ENCODE data around the gene CACNA1C.
A peak's percentile ranks its signal among the peaks of the same experiment; 100 is the strongest.

CACNA1C gene

DNA sequence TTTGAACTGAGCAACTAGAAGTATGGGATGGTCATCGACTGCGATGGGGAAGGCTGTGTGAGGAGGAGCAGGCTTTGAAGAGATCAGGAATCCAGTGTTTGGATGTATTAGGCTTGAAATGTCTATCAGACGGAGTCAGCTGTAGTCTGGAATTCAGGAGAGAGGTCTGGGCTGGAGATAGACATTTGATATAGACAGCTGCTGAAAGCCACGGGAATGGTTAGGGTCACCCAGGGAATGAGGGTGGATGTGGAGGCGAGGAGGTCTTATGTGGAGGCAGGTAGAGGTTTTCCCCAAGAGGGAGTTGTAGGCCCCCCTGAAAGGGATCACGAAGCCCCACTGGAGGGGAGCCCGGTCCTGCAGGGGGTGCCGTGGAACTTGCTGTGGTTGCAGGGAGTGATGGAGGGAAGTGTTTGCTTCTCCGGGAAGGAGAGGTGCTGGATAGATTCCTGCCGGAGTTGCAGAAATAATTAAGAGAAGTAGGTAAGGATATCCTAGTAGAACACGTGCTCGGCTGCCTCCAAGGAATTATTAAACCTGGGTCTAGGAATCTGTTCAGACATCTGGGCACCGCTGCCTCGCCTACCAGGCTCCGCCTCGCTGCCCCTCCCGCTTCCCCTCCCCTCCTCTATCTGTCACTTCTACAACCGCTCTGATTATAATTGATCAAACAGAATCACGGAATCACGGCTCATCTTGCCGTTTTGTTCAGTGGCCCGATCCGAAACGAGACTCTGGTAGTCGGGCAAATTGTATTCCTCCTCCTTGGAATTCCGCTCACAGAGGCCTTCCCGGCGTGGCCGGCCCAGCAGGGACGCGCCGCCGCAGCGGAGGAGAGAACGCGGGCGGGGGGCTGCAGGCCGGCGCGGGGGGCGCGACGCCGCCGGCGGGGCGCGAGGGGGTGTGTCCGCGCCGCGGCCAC is 826 bp upstream of the CACNA1C start:
- H3K4me3 ChIP-seq (ENCODE audit: low read depth, low read length): no peak overlapping the region
- DNase-seq (ENCODE audit: low read depth): no peak
- TF ChIP-seq, protein P1, sequence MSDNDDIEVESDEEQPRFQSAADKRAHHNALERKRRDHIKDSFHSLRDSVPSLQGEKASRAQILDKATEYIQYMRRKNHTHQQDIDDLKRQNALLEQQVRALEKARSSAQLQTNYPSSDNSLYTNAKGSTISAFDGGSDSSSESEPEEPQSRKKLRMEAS (IDR thresholded peaks at IDR 0.05; ENCODE audit: low read depth, low read length): no peak

DNA sequence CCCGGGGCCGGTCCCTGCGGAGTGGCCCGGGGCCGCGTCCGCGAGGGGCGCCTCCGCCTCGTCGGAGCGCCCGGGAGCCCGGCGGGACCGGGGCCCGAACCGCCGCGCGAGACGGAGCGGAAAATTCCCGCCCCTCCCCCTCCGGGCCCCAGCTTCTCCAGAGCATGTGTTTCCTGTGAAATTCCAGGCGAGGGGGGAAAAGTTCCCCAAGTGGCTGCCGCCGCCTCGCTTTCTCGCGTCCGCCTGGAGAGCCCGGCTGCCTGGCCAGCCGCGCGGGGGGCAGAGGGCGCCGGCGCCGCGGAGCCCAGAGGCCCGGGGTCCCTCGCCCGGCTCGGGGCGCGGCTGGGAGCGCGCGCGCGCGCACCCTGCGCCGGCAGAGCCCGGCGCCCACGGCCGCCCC is 904 bp downstream of the CACNA1C start:
- H3K4me3 ChIP-seq (ENCODE audit: low read depth, low read length): no peak overlapping the region

DNA sequence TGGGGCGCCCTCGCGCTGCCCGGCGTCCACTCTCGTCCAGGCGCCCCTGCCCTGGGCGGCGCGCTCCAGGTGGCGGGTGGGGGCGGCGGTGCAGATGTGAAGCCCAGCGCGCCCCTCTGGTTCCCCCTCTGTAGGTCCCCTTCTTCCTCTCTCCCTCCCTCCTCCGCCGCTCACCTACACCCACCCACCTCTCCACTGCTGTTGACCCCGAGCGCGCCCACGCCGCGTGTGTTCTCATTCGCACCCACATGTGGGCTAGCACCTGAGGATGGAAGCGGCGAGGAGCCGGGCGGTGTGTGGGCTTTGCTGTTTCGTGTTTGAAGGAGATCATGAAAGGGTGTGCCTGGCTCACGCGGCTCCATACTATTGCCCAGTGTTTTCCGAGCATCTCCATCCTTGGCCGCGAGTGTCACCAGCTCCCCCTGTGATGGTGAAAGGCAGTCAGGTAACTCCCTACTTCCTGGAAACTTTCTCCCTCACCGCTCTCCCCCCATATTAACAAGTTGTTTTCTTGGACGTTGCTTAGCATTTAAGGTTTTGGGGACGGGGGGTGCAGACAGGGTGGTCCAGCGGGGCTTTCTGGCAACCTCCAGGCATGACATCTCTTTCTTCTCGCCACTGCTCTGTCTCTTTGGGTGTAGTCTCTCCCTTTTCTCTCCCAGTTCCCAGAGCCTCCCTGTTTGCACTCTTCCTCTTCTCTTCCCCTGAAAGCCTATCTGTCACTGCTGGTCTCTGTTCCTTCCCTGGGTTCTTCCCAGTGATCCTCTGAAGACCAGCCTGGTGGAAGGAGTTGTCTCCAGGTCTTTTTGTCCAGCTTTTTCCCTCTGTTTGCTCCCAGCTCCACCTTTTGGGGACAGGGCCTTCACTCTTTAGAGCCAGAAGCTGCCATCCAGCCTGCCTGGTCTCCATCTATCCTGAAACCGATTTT is 1.6 kb downstream of the CACNA1C start:
- no peak for DNase-seq (ENCODE audit: low read depth)
- no peak overlapping the region for H3K4me3 ChIP-seq (ENCODE audit: low read depth, low read length)
- TF ChIP-seq, protein P1 (IDR thresholded peaks at IDR 0.05; ENCODE audit: low read depth, low read length): no peak
- no peak for TF ChIP-seq MYC (IDR thresholded peaks at IDR 0.05; ENCODE audit: low read depth, low read length)
- no peak for TF ChIP-seq POLR2A (IDR thresholded peaks at IDR 0.05; ENCODE audit: extremely low read depth, insufficient read length)
- TF ChIP-seq, protein P2, sequence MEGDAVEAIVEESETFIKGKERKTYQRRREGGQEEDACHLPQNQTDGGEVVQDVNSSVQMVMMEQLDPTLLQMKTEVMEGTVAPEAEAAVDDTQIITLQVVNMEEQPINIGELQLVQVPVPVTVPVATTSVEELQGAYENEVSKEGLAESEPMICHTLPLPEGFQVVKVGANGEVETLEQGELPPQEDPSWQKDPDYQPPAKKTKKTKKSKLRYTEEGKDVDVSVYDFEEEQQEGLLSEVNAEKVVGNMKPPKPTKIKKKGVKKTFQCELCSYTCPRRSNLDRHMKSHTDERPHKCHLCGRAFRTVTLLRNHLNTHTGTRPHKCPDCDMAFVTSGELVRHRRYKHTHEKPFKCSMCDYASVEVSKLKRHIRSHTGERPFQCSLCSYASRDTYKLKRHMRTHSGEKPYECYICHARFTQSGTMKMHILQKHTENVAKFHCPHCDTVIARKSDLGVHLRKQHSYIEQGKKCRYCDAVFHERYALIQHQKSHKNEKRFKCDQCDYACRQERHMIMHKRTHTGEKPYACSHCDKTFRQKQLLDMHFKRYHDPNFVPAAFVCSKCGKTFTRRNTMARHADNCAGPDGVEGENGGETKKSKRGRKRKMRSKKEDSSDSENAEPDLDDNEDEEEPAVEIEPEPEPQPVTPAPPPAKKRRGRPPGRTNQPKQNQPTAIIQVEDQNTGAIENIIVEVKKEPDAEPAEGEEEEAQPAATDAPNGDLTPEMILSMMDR (IDR thresholded peaks at IDR 0.05; ENCODE audit: low read depth, low read length): no peak

More for the DNA sequence above, 904 bp downstream of the CACNA1C start:
- TF ChIP-seq, protein P1 (IDR thresholded peaks at IDR 0.05; ENCODE audit: low read depth, low read length): no peak
- no peak for TF ChIP-seq MYC (IDR thresholded peaks at IDR 0.05; ENCODE audit: low read depth, low read length)
- TF ChIP-seq, protein P2 (IDR thresholded peaks at IDR 0.05; ENCODE audit: low read depth, low read length): no peak
- no peak for TF ChIP-seq POLR2A (IDR thresholded peaks at IDR 0.05; ENCODE audit: extremely low read depth, insufficient read length)
- no peak for DNase-seq (ENCODE audit: low read depth)

DNA sequence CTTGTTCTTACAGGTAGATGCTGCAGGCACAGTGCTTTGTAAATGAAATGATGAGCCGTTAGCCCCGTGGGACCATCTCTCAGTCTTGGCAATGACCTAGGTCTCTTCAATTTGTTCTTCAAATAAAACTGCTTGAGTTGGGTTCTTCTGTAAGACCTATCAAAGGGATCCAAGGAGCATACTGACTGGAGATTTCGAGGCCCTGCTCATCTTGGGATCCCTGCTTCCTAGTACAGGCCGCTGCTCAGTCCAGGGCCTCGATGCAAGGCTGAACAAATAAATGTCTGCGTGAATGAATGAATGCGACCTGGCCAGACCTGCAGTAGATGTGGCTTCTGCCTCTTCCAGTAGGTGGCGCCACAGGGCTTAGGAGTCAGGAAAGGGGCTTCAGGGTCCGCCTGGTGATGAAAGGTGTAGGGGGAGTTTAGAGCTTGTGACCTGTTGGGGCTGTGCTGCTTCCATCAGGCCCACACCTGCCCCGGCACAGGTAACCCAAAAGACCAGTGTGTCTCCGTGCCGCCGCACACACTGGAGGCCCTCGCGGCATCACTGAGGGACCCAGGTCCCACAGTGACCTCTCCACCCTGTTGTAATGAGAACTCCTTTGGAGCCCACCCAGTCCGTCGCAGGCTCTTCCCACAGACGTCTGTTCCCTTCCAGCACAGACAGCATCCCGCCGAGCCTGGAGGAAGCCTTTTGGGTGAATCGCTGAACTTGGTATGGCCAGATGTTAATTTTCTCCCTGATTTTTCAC is 4.4 kb downstream of the CACNA1C start:
- TF ChIP-seq, protein P2 (IDR thresholded peaks at IDR 0.05; ENCODE audit: low read depth, low read length): peak; percentile 83
- TF ChIP-seq POLR2A (IDR thresholded peaks at IDR 0.05; ENCODE audit: extremely low read depth, insufficient read length) (no peak), MYC (IDR thresholded peaks at IDR 0.05; ENCODE audit: low read depth, low read length) (no peak)

DNA sequence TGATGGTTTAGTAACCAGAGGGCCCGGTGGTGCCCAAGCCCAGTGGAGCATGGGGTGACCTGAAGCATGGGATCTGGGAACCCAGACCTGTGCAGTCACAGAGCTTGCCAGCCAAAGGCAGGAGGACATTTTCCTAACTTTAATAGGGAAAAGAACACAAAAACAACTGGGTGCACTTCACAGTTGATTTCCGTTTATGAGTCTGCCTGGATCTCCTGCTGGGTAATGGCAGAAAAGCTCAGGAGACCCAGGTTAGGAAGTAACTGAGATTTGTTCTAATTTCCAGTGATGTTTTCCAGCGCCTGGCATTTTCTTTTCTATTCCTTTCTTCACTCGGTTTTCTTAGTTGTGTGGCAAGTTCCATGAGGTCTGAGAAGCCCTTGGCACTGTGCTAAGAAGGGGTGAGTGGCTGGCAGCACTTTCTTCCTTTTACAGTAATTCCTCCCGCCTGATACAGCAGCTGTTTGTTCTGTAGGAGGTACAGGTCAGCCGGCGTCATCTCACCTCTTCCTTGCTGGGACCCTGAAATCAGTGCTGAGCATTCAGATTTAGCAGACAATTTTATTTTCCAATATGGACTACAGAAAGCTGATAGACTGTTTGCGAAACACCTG is 5.1 kb downstream of the CACNA1C start:
- DNase-seq (ENCODE audit: low read depth): no peak
- no peak overlapping the region for H3K4me3 ChIP-seq (ENCODE audit: low read depth, low read length)
- TF ChIP-seq, protein P2 (IDR thresholded peaks at IDR 0.05; ENCODE audit: low read depth, low read length): no peak

More for the DNA sequence above, 4.4 kb downstream of the CACNA1C start:
- H3K4me3 ChIP-seq (ENCODE audit: low read depth, low read length): no peak overlapping the region
- DNase-seq (ENCODE audit: low read depth): peak; percentile 77
